Hematopoietic multipotent progenitor cell treated with erythropoietin and hydrocortisone succinate and interleukin-3 and kit ligand, for 6 days (in vitro differentiated cells): Measurements from ENCODE around the gene SLF2.
A peak's percentile ranks its signal among the peaks of the same experiment; 100 is the strongest.
"Not testable (repeated sequence)": the region's sequence is repeated elsewhere in the genome, so short reads cannot be mapped to it uniquely, and the experiment has no call there.

Source experiments
- DNase-seq: peaks from one replicate; pipeline ENCODE4 v3.0.0-alpha.2; 2015

SLF2 gene

DNA sequence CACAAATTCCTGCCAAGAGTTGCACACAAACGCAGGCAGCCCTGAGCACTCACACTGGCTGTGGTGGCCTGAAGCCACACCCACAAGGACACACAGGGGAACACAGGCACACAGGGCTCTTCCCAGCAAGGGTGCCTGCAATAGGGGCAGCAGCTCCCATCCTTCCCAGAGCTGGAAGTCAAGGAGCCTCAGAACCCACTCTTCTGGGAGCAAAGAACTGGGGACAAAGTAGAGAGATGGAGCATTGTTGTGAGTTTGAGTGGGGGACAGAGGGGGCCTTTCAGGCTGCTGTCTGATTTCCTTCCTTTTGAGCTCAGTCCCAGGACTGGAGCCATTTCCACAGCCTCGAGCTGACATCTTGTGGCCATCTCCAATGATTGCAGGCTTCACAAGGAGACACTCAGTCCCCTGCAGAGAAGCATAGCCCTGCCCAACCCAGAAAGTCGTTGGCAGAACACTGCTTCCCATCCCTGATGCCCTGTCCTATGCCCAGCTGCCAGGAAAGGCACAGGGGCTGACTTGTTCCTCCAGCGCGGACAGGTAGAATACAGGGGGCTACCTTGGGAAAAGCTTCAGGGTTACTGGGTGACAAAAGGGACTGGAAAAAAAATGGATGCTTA is 34.4 kb upstream of the SLF2 start:
- peak; percentile 80 for DNase-seq

DNA sequence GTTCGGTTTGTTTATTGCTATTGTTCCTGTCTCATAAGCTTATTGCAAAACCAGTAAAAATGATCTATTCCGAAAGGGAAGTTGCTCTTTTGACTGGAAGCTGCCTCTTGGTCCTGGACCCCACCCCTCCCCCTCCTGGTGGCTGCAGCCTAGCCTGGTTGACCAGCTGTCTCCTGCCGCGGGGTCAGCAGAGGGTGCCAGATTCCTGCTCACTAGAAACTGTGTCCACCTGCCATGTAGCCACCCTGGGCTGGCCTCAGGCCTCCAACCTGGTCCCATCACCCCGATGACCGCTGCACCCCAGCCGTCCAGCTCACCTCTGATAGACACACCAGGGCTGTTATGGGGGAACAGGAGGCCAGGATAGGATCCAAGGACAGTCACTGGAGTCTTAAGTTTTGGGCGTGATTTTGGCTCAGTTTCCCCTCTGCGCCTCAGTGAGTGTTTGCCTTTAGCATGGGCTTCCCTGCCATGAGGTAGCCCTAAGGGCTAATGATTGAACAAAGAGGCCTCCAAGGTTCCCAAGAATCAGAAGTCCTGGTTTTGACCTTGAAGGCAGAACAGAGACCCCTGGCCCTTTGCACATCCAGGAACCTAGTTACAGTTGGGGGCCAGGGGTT is 32.9 kb upstream of the SLF2 start:
- DNase-seq, result no peak

DNA sequence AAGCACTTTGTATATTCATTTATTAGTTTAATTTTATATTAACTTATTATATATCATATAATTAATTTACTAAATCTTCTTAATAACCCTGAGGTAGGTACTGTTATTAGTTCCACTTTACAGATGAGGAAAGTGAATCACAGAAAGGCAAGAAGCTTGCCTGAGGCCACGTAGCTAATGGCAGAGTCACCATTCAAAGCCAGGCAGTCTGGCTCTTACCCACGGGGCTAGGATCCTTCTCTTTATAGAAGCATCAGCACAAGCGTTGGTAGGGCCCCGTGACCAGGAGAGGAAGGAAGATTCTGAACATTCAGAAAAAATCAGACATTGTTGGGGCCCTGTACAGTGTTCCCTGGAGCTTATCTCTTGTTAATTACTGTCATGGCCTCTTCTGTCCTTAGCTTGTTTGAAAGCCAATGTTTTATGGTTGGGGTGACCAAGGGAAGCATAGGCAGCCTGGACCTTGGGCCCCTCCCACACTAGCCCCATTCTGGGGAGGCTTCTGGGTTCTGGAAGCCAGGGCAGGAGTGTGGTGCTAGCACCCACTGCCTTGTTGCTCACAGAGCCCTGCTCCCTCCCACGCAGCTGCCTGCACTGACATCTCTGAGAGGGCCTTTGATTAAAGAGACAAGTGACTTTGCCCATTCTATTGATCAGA is 31.1 kb upstream of the SLF2 start:
- DNase-seq, result no peak

DNA sequence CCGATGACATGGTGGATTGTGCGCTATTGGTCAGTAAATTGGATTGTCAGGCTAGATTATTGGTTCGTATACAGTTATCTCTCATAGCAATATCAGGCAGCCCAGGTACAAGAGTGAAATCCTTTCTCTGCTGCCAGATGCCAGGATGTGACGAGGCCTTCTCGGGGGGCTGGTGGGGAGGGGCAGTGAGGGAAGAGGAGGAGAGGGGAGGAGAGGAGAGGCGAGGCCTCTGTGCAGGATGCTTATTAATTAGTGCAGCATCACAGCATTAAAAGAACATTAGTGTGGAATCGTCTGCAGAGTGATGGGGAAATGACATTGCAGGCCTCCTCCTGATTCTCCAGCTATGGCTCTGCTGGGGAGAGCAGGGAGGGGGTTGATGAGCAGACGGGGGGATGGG is 30.5 kb upstream of the SLF2 start:
- DNase-seq, result no peak

DNA sequence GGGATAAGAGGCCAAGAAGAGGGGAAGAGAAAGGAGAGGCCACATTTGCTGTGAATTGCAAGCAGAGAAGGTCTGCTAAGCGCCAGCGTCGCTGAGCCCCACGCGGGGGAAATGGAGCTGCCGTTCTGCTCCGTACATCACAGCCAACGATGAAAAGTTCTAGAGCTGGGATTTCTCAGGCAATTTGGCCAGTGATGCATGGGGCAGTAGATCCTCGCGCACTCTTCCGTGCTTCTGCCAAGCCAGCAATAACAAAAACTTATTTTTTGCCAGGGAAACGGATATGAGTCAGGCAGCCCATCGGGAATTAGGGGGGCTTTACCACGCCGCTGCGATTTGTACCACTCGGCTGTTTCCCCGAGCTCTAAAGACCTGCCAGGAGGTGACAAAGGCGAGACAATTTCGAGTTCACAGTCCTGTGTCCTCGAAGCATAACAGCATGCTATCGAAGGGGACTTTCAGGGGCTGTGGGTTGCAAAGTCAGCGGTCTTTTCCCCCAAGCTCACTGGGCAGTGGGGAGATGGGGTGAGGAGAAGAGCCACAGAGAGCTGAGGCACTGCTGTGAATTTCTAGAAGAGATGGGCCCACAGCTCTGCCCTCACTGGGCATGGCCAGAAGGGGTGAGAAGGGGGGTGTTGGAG is 30.0 kb upstream of the SLF2 start:
- DNase-seq, result no peak

DNA sequence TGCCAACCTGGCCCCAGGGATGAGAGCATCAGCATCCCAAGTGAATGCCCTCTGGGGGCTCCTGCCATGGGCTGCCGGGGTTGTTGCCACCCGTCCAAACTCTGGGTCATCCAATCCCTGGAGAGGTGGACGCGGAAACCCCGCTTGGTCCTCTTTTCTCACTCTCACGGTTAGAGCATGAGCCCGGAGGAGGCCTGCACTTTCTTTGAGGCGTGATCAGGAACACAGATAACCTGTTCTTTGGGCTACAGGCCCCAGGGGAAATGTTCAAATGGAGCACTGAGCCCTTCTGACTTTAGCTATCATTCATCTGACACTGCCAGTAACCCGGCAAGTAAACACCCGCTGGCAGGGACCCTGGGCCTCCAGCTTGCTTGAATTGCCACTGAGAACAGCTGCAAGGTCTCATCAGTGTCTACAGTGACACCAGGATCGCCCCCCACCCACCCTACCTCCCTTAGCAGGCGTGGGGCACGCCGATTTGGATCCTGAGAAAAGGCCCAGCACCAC is 29.4 kb upstream of the SLF2 start:
- no peak for DNase-seq

DNA sequence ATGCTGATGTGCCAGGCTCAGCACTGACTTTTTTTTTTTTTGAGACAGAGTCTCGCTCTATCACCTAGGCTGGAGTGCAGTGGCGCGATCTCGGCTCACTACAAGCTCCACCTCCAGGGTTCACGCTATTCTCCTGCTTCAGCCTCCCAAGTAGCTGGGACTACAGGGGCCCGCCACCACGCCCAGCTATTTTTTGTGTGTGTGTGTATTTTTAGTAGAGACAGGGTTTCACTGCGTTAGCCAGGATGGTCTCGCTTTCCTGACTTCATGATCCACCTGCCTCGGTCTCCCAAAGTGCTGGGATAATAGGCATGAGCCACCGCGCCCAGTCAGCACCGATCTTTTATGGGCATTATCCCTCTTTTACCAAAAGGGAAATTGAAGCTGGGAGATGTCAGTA is 27.2 kb upstream of the SLF2 start:
- not testable (repeated sequence) for DNase-seq

DNA sequence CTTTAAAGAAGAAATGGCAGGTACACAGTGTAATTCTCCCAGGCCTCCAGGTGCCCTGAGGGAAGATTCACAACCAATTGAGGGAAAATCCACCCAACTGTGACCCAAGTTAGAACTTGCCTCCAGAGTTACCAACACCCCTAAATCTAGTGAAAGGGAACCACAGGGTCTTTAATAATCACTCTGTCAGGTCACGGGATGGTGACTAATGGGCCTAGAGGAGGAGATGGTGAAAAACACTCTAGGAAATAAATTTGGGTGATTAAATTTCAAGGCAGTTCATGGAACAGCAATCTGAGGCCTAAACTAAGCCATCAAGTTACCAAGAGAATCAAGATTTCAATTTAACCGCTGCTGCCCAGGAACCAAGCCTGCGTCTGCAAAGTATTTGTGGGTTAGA is 26.7 kb upstream of the SLF2 start:
- no peak for DNase-seq

DNA sequence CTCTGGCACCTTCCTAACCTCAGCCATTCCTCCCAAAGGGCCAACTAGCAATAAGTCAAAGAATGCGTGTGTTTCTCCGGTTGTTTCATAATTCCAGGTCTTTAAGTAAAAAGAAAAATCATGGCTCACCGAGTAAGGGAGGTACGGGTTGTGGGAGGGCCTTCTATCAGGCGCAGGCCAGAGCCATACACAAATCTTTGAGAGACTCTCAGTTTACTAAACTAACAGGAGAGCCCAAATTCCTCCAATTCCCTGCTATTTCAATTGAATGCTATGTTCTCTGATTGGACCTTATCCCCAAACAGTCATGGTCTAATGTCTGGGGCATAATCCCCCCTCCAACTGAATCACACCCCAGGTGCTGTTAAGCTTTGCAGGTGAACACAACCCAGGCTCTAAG is 26.2 kb upstream of the SLF2 start:
- DNase-seq, result no peak

DNA sequence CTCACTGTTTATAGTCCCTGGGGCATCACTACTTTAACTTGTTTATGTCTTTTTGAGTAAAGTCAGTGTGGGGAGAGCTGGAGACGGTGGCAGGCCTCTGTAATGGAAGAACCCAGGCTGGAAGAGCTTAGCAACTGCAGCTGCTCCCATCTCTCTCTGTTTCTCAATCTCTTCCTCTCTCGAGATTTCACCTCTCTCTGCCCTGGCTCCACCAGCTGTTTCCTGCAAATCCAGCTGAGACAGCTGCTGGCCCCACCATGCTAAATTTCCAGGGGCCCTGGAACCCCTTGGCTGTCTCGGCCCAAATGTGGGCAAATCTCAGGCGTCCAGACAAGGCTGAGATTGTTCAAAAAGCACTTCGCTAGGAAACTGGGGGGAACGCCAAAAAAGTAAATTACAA is 25.8 kb upstream of the SLF2 start:
- DNase-seq, result no peak

DNA sequence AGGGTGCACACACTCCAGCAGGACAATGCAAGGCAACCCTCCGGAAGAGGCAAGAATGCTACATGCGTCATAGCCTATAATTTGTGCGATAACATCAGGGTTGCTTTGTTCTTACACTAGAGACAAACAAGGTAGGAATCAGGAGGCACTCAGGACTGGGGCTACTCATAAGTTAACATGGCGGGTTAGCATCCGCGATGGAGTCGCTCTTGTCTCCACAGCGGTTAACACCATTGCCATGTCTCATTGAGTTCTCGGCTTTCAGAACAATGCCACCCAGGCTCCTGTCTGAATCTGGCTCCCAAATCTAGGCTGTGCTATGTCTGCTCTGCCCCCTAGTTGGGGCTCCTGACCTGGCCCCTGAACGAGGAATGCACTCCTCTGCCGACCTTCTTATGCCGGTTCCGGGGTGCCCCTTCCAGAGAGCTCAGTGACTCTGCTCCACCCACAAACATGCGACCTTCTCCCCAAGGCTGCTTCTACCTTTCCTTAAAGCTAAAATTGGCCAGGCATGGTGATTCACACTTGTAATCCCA is 24.9 kb upstream of the SLF2 start:
- DNase-seq, result no peak

DNA sequence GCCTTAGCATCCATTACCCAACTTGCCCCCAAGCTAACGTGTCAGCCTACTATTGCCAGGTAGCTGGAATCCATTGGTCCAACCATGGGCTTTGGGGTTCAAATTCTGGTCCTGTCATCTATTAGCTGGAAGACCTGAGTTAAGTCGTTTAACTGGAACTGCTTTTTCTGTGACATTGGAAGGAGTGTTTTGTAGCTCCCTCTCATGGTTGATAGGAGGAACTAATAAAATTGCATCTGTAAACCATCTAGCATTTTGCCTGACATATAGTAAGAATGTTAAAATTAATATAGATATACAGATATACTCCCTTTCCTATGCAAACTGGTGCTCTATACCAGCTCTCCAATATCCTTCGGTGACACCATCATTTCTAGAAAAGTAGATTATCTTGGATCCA is 23.8 kb upstream of the SLF2 start:
- peak; percentile 41 for DNase-seq

DNA sequence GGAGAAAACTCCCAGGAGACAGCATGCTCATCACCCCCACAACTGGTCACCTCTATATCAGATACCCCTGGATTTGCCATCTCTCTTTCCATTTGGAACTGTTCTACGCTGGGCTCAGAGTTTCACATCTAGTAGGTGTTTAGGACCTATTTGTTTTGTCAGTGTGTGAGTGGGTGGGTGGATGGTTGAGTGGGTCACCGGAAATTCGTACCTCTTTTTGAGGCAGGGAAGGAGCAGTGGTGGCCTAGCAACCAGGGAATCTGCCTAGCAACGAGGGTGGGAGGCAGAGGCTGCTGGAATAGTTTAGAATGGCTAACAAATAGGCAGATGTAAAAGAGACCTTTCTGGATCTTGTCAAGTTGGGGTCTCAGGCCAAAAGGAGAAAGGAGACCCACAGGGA is 23.2 kb upstream of the SLF2 start:
- no peak for DNase-seq

DNA sequence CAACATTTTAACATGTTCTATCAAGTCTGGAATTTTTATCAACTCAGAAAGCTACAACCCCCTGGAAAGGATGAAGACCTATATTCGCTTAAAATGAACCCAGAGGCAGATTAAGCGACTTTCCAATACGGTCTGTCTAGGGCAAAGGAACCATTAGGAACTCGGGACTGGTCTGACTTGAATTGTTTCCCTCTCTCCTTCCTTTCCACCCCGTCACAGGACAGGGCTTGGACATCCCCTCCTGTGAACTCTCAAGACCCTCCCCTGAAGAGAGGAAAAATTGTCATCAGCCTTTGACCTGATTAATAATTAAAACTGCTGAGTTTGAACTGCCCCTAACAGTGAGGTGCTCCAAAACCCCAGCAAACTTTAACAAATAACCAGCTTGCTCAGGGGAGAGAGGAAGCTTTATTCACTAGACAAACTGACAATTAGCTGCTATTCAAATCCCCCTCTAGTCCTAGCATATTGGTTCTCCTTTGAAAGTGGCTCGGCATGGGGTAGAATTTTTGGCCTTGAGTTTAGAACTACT is 22.6 kb upstream of the SLF2 start:
- no peak for DNase-seq

DNA sequence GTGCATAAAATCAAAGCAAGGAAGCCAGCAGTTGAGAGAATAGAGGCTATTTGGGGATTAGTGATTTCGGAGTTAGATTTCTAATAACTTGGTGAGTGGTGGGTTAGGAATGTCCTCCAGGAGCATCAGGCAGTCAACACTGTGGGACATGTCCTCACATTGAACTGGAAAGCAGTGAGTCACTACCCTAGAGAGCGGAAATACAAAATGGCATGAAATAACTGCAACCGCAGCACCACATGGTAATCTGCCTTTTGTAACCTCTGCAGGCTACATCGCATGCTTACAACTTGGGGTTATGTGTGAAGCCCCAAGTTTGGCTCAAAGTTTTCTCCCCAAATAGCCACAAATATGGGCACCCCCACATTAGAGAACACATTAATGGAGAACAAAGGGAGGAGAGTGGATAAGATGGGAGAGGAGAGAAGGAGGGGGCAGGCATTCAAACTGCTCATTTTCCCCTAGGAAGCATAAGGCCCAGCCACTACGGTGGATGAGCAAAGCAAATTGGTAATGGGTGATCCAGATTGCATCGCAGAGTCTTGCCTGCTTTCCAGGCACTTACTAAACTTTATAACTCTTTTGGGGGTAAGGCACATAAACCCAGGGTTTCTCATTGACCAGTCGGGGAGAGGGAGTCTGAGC is 22.0 kb upstream of the SLF2 start:
- DNase-seq, result no peak

DNA sequence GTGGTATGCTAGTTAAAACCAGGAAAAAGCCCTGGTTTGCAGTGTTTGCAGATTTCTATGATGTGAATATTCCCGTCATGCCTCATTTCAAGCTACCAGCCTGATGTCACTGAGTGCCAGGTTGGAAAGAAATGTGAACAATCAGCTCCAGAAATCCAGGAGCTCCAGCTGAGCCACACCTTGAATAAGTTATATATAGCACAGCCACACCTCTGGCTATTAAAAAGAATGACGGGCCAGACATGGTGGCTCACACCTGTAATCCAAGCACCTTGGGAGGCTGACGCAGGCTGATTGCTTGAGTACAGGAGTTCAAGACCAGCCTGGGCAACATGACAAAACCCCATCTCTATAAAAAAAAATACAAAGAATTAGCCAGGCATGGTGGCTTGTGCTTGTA is 18.7 kb upstream of the SLF2 start:
- DNase-seq, result no peak

DNA sequence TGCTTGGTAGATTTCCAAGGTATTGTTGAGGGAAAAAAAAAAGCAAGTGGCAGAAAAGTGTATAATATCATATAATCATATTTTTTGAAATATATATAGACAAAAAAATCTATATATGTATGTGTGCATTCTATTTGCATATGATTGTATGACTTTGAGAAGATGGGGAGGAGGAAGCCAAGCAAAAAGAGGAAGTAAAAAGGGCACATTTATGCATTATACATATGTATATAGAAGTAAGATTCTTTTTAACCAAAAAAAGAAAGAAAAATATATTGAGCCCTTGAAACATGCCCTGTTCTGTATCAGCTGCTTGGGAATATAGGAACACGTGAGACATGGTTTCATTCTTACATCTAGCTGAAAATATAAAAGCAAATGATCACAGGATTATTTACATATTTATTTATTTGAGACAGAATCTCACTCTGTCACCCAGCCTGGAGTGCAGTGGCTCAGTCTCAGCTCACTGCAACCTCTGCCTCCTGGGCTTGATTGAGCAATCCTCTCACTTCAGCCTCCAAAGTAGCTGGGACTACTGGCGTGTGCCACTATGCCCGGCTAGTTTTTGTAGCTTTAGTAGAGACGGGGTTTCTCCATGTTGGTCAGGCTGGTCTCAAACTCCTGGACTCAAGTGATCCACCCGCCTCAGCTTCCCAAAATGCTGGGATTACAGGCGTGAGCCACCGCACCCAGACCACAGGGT is 18.0 kb upstream of the SLF2 start:
- DNase-seq, result no peak

DNA sequence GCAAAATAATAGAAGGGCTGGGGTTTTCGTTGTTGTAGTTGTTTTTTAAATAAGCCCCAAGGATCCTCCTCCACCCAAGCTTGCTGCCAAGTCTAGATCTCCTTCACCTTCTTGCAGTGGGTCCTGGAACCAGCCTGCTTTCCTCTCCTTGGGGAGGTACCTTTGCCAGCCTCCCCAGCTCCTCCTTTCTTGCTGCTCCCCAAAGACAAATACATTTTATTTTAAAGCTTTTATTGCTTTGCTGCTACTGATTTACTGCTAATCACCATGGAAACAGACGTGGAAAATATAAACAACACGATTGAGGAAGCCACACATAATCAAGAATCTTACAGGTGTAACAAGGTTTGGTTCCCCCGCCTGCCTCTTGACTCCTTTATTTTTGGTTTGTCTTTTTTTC is 17.4 kb upstream of the SLF2 start:
- DNase-seq, result no peak

DNA sequence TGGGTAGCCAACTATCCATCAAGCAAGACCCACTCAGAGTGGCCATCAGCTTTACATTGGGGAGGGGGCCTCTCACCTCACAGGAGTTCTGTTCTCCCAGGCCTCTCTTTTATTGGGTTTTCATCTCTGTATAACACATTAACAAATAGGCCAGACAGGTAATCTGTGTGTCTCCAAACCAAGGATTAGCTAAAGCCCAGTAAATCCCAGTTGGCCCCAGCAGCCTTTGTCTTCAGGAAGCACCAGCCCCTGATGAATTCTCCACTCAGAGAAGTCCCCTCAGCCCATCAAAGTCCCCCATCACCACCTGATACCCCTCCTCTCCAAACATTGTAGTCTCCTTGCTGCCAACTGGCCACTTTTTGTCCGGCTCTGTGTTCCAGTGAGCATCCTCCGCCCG is 16.9 kb upstream of the SLF2 start:
- DNase-seq, result no peak

DNA sequence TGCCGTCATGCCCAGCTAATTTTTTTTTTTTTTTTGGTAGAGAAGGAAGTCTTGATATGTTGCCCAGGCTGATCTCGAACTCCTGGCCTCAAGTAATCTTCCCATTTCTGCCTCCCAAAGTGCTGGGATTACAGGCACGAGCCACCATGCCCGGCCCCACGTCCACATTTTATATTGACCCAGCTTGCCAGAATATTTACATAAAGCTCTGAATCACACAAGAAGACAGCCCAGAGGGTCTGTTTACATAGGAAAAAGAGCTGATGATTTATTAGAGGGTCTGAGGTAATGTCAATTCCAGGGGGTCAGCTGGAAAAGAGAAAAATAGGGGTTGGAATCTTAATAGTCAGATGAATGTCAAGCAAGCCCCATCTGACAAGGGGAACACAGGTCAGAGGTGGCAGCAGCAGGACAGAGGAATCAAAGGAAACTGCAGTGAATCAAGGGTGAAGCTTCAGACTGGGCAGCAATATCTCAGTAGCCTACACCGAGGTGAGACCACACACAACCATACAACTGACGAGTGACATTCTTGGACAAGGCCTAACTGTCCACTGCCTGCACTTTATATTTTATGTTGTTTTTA is 15.8 kb upstream of the SLF2 start:
- no peak for DNase-seq

DNA sequence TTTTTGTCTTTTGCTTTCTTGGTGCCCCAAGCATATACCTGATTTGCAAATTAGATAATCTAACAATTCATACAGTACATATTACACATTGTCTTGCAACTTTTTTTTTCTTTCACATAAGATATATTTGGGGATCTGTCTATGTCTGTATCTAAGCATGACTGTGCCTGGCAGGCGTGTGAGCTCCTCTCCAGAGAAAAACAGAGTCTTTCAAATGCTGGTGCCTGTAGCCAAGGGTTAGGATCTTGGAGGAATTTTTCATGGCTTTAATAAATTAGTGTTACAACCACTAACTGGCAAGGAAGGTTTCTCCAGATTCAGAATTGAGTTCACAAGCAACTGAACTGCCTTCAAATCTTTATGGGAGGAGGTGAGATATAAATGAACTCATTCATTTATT is 14.8 kb upstream of the SLF2 start:
- no peak for DNase-seq

DNA sequence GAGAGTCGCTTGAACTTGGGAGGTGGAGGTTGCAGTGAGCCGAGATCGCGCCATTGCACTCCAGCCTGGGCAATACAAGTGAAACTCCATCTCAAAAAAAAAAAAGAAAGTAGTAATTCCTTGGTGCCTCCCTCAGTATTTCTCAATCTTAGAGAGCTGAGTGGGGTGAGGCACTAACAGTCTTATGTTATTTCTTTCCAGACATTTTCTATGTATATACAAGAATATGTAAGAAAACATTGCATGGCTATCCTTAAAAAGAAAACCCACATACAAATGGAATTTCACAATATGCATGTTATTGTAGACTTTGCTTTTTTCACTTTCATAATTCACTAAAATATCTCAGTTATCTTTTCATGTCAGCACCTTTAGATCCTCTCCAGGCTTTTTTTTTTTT is 13.6 kb upstream of the SLF2 start:
- no peak for DNase-seq
